T-helper 1 cell treated with Interleukin-12 subunit alpha and Interleukin-12 subunit beta and Interleukin-4 antibody, amounts not matched to agents 30 μg/mL and 1 μg/mL, for 36 hours (primary cell): ENCODE measurements around the gene CDC23.

Experiments used
- H3K27ac Mint-ChIP-seq: one replicate; pipeline ENCODE4 v1.8.0; 2021; ENCODE audit warnings: mild to moderate bottlenecking, mixed read lengths
- H3K27me3 Mint-ChIP-seq: one replicate; pipeline ENCODE4 v1.8.0; 2021; ENCODE audit warnings: low read depth, mixed read lengths
- H3K36me3 Mint-ChIP-seq: one replicate; pipeline ENCODE4 v1.8.0; 2021; ENCODE audit warnings: low read depth, mixed read lengths
- H3K4me1 Mint-ChIP-seq: one replicate; pipeline ENCODE4 v1.8.0; 2021; ENCODE audit warnings: low read depth, mixed read lengths
- H3K4me3 Mint-ChIP-seq: one replicate; pipeline ENCODE4 v1.8.0; 2021; ENCODE audit warnings: mild to moderate bottlenecking, moderate library complexity, mixed read lengths
- H3K9me3 Mint-ChIP-seq: one replicate; pipeline ENCODE4 v1.8.0; 2021; ENCODE audit warnings: mixed read lengths

The CDC23 gene

DNA sequence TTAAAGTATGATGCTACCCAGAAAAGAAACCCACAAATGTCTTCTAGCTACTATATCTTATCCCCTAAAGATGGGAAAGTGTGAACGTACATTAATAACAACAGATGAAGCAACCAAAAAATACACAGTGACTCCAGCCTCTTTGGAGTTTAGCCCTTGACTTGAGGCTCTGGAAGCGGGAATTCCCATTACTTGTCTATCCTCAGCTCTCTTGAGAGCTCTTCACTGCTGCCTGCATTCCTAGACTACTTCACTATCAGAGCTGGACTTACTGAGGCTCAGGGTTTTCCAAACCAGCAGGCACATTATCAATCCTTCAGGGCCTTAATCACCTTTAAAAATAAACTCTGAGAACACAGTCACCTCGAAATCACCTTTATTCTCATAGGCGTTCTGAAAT lies 72.9 kb downstream of the CDC23 start:
- Mint-ChIP-seq H3K4me1 (no peaks in the 10 kb centered on the region), H3K36me3 (no peaks in the 10 kb centered on the region), H3K27ac (no peak overlapping the region), H3K9me3 (no peaks in the 10 kb centered on the region), H3K27me3 (peaks cover 22% of the 10 kb centered on the region), H3K4me3 (no peak overlapping the region)

DNA sequence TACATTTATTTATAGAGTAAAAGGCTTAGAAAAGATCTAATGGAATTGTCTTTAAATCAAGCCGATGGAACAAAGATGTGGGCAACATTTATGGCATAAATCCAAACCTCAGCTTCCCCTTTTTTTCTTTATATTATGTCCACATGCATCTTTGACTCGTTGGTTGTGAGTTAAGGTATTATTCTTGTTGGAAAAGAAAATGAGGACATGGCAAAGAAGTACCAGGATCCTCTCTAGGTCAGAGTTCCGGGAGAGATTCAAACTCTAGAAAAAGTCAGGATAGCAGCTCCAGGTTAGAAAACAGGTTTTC lies 73.4 kb downstream of the CDC23 start:
- H3K9me3 Mint-ChIP-seq, result no peaks in the 10 kb centered on the region
- H3K4me3 Mint-ChIP-seq, result no peak overlapping the region
- H3K4me1 Mint-ChIP-seq, result no peaks in the 10 kb centered on the region
- H3K36me3 Mint-ChIP-seq, result no peaks in the 10 kb centered on the region
- peaks cover 22% of the 10 kb centered on the region for H3K27me3 Mint-ChIP-seq
- H3K27ac Mint-ChIP-seq, result no peak overlapping the region

DNA sequence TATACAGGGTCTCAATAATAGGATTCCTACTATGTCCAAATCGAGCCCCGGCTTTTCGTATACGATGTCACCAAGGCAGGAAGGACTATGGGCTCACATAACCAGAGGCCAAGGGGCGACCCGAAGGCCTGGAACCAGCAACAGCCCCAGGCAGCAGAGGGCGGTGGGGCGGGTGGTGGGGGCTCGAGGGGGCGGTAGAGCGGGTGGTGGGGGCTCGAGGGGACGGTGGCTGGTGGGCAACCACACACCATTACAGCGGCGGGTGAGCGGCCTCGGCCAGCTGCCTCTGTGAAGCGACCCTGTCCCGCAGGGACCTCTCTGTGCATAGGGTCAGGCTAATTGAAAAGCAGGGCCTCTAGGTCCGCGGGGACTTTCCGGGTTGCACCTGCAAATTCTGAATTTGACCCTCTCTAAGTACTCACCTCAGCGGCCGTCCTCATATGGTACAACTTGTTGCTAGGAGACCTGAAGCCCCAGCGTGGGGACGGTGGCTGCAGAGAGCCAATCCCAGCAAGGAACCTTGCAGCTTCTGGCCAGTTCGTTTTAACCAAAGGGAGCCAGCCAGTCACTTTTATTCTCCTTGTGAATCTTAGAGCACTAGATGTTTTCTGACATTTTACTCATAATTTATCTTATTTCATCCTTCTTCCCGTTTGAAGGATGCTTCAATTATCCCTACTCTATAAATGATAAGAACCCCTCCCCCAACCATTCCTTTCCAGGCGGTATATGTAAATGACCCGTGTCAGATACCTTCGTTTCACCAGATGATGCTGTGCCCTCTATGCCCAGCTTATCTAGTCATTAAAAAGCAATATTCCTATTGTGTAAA lies 74.0 kb downstream of the CDC23 start, which contains the start of gene NME5:
TSS of gene NME5 (minus strand) at position 480 of the 832 bp plus-strand sequence. CDS start 648 bp downstream, outside the sequence.
- peaks cover 22% of the 10 kb centered on the region for H3K27me3 Mint-ChIP-seq
- H3K9me3 Mint-ChIP-seq, result no peaks in the 10 kb centered on the region
- no peak within 1 kb of the TSS for H3K27ac Mint-ChIP-seq
- H3K4me1 Mint-ChIP-seq, result no peaks in the 10 kb centered on the region
- H3K4me3 Mint-ChIP-seq, result no peak within 1 kb of the TSS
- no peaks in the 10 kb centered on the region for H3K36me3 Mint-ChIP-seq
